SK-N-SH (cell line): ENCODE measurements around the gene GALNT18. TPM values are rescaled to one million over a fixed set of nuclear protein-coding genes. Genes with fewer than 3 reads are reported as not detected.

Experiments
- CTCF ChIA-PET: fragments of 300-600, 350-600 bp; formaldehyde crosslinking; extraction: SDS; loops from one replicate; lab custom pipeline; 2021; lab: Yijun Ruan, JAX
- POLR2A ChIA-PET: fragments of 350-600 bp; sonication (Branson Sonifier 250); formaldehyde crosslinking; extraction: SDS; loops from one replicate; lab custom pipeline; 2020; ENCODE audit warnings: antibody characterized with exemption, inconsistent platforms; lab: Yijun Ruan, JAX
- DNase-seq: peaks from one replicate; pipeline ENCODE4 v3.0.0; 2012
- H2AFZ ChIP-seq: fragments of 200-600 bp; sonication (generic); 2 replicates; pipeline ENCODE4 v1.8.1; 2016; ENCODE audit warnings: antibody characterized with exemption, mild to moderate bottlenecking, low read depth
- H3F3A ChIP-seq: fragments of 200-600 bp; sonication (generic); replicated peaks from 2 replicates; pipeline ENCODE3; 2016; ENCODE audit warnings: antibody characterized with exemption, mild to moderate bottlenecking; ENCODE audit not compliant: insufficient read depth
- H3K27ac ChIP-seq, 2 experiments: fragments of 200-500 bp in 1 of 2; fragments of 200-600 bp in 1 of 2; sonication (Bioruptor generic) in 1 of 2; sonication (generic), shearing (Covaris generic) in 1 of 2; 2 replicates each; pipeline versions ENCODE4 v1.5.1 to v1.6.1; 2014 to 2016; ENCODE audit warnings: low read depth in 2 of 2, inconsistent platforms in 1 of 2, low read length in 1 of 2, mild to moderate bottlenecking in 1 of 2, mixed read lengths in 1 of 2
- H3K27me3 ChIP-seq: fragments of 200-600 bp; sonication (generic), shearing (Covaris generic); 2 replicates; pipeline ENCODE4 v1.6.1; 2016; ENCODE audit warnings: mixed run types; ENCODE audit not compliant: insufficient read depth
- H3K36me3 ChIP-seq, 2 experiments: fragments of 200-500 bp in 1 of 2; fragments of 200-600 bp in 1 of 2; sonication (Bioruptor generic) in 1 of 2; sonication (generic) in 1 of 2; replicated peaks in 1 of 2; 2 replicates each; pipeline versions ENCODE3 to v1.5.1; 2014 to 2016; ENCODE audit warnings: low read length in 1 of 2, mild to moderate bottlenecking in 1 of 2; ENCODE audit not compliant: insufficient read depth in 2 of 2, control insufficient read depth in 1 of 2
- H3K4me1 ChIP-seq, 2 experiments: fragments of 200-500 bp in 1 of 2; fragments of 200-600 bp in 1 of 2; sonication (Bioruptor generic) in 1 of 2; sonication (generic), shearing (Covaris generic) in 1 of 2; 2 replicates each; pipeline versions ENCODE4 v1.5.1 to v1.6.1; 2014 to 2016; ENCODE audit warnings: low read depth in 1 of 2, low read length in 1 of 2, mixed run types in 1 of 2; ENCODE audit not compliant: insufficient read depth in 2 of 2, control insufficient read depth in 1 of 2
- H3K4me2 ChIP-seq: fragments of 200-600 bp; sonication (generic), shearing (Covaris generic); 2 replicates; pipeline ENCODE4 v1.6.1; 2017; ENCODE audit warnings: mixed run types
- H3K4me3 ChIP-seq, 2 experiments: fragments of 200-500 bp in 1 of 2; fragments of 200-600 bp in 1 of 2; sonication (Bioruptor generic) in 1 of 2; sonication (generic), shearing (Covaris generic) in 1 of 2; 2 replicates each; pipeline versions ENCODE4 v1.5.1 to v1.8.1; 2014 to 2016; ENCODE audit warnings: low read depth in 2 of 2, inconsistent platforms in 1 of 2, low read length in 1 of 2, mild to moderate bottlenecking in 1 of 2, mixed read lengths in 1 of 2, moderate library complexity in 1 of 2
- H3K79me2 ChIP-seq: fragments of 200-600 bp; sonication (generic); 2 replicates; pipeline ENCODE4 v1.8.1; 2017; ENCODE audit warnings: mild to moderate bottlenecking; ENCODE audit not compliant: insufficient read depth
- H3K9ac ChIP-seq: fragments of 200-600 bp; sonication (generic); 2 replicates; pipeline ENCODE4 v1.6.1; 2017; ENCODE audit warnings: mixed run types
- H3K9me2 ChIP-seq: fragments of 200-600 bp; sonication (generic); 2 replicates; pipeline ENCODE4 v1.6.1; 2017; ENCODE audit warnings: mixed run types
- H3K9me3 ChIP-seq: fragments of 200-600 bp; sonication (generic); 2 replicates; pipeline ENCODE4 v1.6.1; 2017; ENCODE audit warnings: mixed run types, mild to moderate bottlenecking, moderate library complexity
- H4K20me1 ChIP-seq: fragments of 200-600 bp; sonication (generic); 2 replicates; pipeline ENCODE4 v1.6.1; 2017; ENCODE audit warnings: mild to moderate bottlenecking, mixed run types; ENCODE audit not compliant: insufficient read depth
- CHD2 ChIP-seq: fragments of 150-350 bp; IDR thresholded peaks from 2 replicates; pipeline ENCODE4 v1.6.1; 2018; ENCODE audit warnings: low read length; ENCODE audit not compliant: partially characterized antibody
- EZH2phosphoT487 ChIP-seq: fragments of 200-600 bp; sonication (generic); IDR thresholded peaks from 2 replicates; pipeline ENCODE4 v1.6.1; 2017; ENCODE audit warnings: low read depth, mixed run types, mild to moderate bottlenecking, antibody characterized with exemption, moderate library complexity, borderline replicate concordance
- GABPA ChIP-seq: IDR thresholded peaks from 2 replicates; pipeline ENCODE4 v1.4.0; 2012; ENCODE audit warnings: low read depth, mild to moderate bottlenecking
- GATA2 ChIP-seq: sonication (generic); formaldehyde crosslinking; IDR thresholded peaks from 2 replicates; pipeline ENCODE4 v1.5.0; 2020; ENCODE audit warnings: mild to moderate bottlenecking, missing genetic modification reagents
- MEF2A ChIP-seq: IDR thresholded peaks from 2 replicates; pipeline ENCODE4 v1.4.0; 2012; ENCODE audit warnings: low read depth, borderline replicate concordance
- NFIC ChIP-seq: IDR thresholded peaks from 2 replicates; pipeline ENCODE4 v1.4.0; 2012; ENCODE audit warnings: borderline replicate concordance
- NRF1 ChIP-seq: IDR thresholded peaks from 2 replicates; pipeline ENCODE4 v1.6.1; 2012; ENCODE audit warnings: low read depth, mild to moderate bottlenecking, low read length
- RFX5 ChIP-seq: IDR thresholded peaks from 2 replicates; pipeline ENCODE4 v1.6.1; 2012; ENCODE audit warnings: mild to moderate bottlenecking, improper control_type of control experiment, low read length
- SMC3 ChIP-seq: IDR thresholded peaks from 2 replicates; pipeline ENCODE4 v1.6.1; 2012; ENCODE audit warnings: low read depth, low read length, improper control_type of control experiment
- TAF1 ChIP-seq: IDR thresholded peaks from 2 replicates; pipeline ENCODE4 v1.6.1; 2012; ENCODE audit warnings: low read depth, mild to moderate bottlenecking, low read length, moderate library complexity, borderline replicate concordance
- TEAD4 ChIP-seq: IDR thresholded peaks from 2 replicates; pipeline ENCODE4 v1.4.0; 2012; ENCODE audit warnings: mild to moderate bottlenecking, borderline replicate concordance; ENCODE audit not compliant: insufficient read depth
- WGBS: methylation state at CpG from one replicate; pipeline ENCODE4 v1.1.6; 2017; ENCODE audit warnings: low lambda C conversion rate; 5-methylcytosine and 5-hydroxymethylcytosine counted together
- polyA plus RNA-seq, 3 experiments: library from polyadenylated mRNA; depleted of rRNA; stranded (reverse); fragments of >200 nt; gene quantifications; 2 replicates each; pipeline ENCODE4 v1.2.3, GENCODE V29; 2012
- TF ChIP-seq, protein P1 (sequence below): IDR thresholded peaks from 2 replicates; pipeline ENCODE4; 2012
- TF ChIP-seq, protein P2 (sequence below): fragments of 150-350 bp; IDR thresholded peaks from 2 replicates; pipeline ENCODE4 v1.6.1; 2016; ENCODE audit warnings: mild to moderate bottlenecking, low read depth, low read length
- TF ChIP-seq, protein P3 (sequence below): IDR thresholded peaks from 2 replicates; pipeline ENCODE4 v1.6.1; 2012; ENCODE audit warnings: mild to moderate bottlenecking, low read depth, low read length, moderate library complexity
- TF ChIP-seq, protein P4 (sequence below): IDR thresholded peaks from 2 replicates; pipeline ENCODE4 v1.4.0; 2012; ENCODE audit warnings: low read depth
- TF ChIP-seq, protein P5 (sequence below): IDR thresholded peaks from 2 replicates; pipeline ENCODE4 v1.4.0; 2012; ENCODE audit warnings: low read depth, borderline replicate concordance

The GALNT18 gene
- polyA plus RNA-seq, 1 of the 3 experiments (the other 2 are of a cell fraction) = 0.64 TPM

DNA sequence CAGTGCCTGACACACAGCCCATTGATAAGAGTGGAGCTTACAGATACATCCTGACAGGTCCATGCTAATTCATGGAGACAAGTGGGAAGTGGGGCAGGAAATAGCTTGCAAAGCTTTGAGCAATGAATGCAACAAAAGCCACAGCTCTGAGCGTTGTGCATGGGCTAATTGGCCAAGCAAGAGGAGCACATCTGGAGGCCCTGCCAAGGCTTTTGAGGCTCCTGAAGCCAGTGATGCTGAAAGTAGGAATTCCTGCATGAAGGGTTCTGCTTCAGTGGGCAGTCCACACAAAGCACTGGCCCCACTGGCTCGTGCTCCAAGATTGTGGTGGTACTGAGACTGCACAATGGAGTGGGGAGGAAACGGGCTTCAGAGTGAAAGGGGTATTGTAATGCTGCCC is 164.9 kb downstream of the GALNT18 start:
- Histone ChIP-seq H3K4me3 (no peak overlapping the region), H3K36me3 (no peaks in the 10 kb centered on the region), H3K9me2 (no peaks in the 10 kb centered on the region), H3K27ac (no peak overlapping the region), H2AFZ (no peak overlapping the region), H3K4me2 (no peak overlapping the region), H3F3A (no peaks in the 10 kb centered on the region), H3K9ac (no peak overlapping the region), H3K79me2 (no peaks in the 10 kb centered on the region), H4K20me1 (no peaks in the 10 kb centered on the region), H3K9me3 (no peaks in the 10 kb centered on the region), H3K27me3 (no peaks in the 10 kb centered on the region), H3K4me1 (peaks cover 0 to 4% of the 10 kb centered on the region in 2 experiments; a peak in 1 of 4 replicates)
- TF ChIP-seq RFX5 (no peak), MEF2A (no peak), GABPA (no peak), TAF1 (no peak), NRF1 (no peak), NFIC (no peak), GATA2 (CRISPR knock-in tag) (no peak), CHD2 (no peak), EZH2phosphoT487 (no peak), TEAD4 (no peak), SMC3 (no peak)
- TF ChIP-seq, protein P1, sequence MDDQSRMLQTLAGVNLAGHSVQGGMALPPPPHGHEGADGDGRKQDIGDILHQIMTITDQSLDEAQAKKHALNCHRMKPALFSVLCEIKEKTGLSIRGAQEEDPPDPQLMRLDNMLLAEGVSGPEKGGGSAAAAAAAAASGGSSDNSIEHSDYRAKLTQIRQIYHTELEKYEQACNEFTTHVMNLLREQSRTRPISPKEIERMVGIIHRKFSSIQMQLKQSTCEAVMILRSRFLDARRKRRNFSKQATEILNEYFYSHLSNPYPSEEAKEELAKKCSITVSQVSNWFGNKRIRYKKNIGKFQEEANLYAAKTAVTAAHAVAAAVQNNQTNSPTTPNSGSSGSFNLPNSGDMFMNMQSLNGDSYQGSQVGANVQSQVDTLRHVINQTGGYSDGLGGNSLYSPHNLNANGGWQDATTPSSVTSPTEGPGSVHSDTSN = no peak
- TF ChIP-seq, protein P2, sequence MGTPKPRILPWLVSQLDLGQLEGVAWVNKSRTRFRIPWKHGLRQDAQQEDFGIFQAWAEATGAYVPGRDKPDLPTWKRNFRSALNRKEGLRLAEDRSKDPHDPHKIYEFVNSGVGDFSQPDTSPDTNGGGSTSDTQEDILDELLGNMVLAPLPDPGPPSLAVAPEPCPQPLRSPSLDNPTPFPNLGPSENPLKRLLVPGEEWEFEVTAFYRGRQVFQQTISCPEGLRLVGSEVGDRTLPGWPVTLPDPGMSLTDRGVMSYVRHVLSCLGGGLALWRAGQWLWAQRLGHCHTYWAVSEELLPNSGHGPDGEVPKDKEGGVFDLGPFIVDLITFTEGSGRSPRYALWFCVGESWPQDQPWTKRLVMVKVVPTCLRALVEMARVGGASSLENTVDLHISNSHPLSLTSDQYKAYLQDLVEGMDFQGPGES = no peak
- TF ChIP-seq, protein P3, sequence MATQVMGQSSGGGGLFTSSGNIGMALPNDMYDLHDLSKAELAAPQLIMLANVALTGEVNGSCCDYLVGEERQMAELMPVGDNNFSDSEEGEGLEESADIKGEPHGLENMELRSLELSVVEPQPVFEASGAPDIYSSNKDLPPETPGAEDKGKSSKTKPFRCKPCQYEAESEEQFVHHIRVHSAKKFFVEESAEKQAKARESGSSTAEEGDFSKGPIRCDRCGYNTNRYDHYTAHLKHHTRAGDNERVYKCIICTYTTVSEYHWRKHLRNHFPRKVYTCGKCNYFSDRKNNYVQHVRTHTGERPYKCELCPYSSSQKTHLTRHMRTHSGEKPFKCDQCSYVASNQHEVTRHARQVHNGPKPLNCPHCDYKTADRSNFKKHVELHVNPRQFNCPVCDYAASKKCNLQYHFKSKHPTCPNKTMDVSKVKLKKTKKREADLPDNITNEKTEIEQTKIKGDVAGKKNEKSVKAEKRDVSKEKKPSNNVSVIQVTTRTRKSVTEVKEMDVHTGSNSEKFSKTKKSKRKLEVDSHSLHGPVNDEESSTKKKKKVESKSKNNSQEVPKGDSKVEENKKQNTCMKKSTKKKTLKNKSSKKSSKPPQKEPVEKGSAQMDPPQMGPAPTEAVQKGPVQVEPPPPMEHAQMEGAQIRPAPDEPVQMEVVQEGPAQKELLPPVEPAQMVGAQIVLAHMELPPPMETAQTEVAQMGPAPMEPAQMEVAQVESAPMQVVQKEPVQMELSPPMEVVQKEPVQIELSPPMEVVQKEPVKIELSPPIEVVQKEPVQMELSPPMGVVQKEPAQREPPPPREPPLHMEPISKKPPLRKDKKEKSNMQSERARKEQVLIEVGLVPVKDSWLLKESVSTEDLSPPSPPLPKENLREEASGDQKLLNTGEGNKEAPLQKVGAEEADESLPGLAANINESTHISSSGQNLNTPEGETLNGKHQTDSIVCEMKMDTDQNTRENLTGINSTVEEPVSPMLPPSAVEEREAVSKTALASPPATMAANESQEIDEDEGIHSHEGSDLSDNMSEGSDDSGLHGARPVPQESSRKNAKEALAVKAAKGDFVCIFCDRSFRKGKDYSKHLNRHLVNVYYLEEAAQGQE = no peak
- TF ChIP-seq, protein P4, sequence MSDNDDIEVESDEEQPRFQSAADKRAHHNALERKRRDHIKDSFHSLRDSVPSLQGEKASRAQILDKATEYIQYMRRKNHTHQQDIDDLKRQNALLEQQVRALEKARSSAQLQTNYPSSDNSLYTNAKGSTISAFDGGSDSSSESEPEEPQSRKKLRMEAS = no peak
- TF ChIP-seq, protein P5, sequence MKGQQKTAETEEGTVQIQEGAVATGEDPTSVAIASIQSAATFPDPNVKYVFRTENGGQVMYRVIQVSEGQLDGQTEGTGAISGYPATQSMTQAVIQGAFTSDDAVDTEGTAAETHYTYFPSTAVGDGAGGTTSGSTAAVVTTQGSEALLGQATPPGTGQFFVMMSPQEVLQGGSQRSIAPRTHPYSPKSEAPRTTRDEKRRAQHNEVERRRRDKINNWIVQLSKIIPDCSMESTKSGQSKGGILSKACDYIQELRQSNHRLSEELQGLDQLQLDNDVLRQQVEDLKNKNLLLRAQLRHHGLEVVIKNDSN = no peak
- no peak for DNase-seq
- ChIA-PET CTCF (no interaction called here), POLR2A (no interaction called here)
- WGBS = 36% methylated on average over 3 of the region's 3 CpGs
